Right lobe of liver (tissue), 4 donors: ENCODE results near the gene KIF12.

Source experiments
- POLR2A ChIP-seq: fragments of 450-650 bp; IDR thresholded peaks from one replicate; pipeline ENCODE4 v1.6.1; 2017; ENCODE audit warnings: antibody characterized with exemption, mild to moderate bottlenecking
- TF ChIP-seq, protein P1 (sequence below), 4 donors: fragments of 200-600 bp in 3 of 4; fragments of 450-650 bp in 1 of 4; IDR thresholded peaks; one replicate each; pipeline versions ENCODE4 v1.5.1 to v1.8.0; 2016 to 2022; ENCODE audit warnings: antibody characterized with exemption in 4 of 4, mild to moderate bottlenecking in 2 of 4
- donor health status: DM: no; HTN: no; CAD: no.
- donor health status: DM: no; HTN: no; CAD: no.
- donor health status: DM: no; HTN: yes; CAD: no.

- TF ChIP-seq, protein P1, sequence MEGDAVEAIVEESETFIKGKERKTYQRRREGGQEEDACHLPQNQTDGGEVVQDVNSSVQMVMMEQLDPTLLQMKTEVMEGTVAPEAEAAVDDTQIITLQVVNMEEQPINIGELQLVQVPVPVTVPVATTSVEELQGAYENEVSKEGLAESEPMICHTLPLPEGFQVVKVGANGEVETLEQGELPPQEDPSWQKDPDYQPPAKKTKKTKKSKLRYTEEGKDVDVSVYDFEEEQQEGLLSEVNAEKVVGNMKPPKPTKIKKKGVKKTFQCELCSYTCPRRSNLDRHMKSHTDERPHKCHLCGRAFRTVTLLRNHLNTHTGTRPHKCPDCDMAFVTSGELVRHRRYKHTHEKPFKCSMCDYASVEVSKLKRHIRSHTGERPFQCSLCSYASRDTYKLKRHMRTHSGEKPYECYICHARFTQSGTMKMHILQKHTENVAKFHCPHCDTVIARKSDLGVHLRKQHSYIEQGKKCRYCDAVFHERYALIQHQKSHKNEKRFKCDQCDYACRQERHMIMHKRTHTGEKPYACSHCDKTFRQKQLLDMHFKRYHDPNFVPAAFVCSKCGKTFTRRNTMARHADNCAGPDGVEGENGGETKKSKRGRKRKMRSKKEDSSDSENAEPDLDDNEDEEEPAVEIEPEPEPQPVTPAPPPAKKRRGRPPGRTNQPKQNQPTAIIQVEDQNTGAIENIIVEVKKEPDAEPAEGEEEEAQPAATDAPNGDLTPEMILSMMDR (IDR thresholded peaks at IDR 0.05), result no peak
- TF ChIP-seq POLR2A, result no peak
These were observed 33.4 kb upstream of the KIF12 start for GRCh38 chr9:114132550-114132918.
